Ishikawa (cell line): ENCODE measurements around the gene ACTN1.

Experiments used
- CEBPB ChIP-seq: IDR thresholded peaks from 2 replicates; pipeline ENCODE4 v1.6.1; 2012
- CREB1 ChIP-seq: IDR thresholded peaks from 2 replicates; pipeline ENCODE4 v1.6.1; 2012; ENCODE audit warnings: low read depth
- EGR1 ChIP-seq: IDR thresholded peaks from 2 replicates; pipeline ENCODE4 v1.6.1; 2012
- EP300 ChIP-seq: IDR thresholded peaks from 2 replicates; pipeline ENCODE4 v1.6.1; 2012; ENCODE audit warnings: borderline replicate concordance
- FOXM1 ChIP-seq: IDR thresholded peaks from 2 replicates; pipeline ENCODE4 v1.6.1; 2012; ENCODE audit warnings: low read depth, borderline replicate concordance
- RAD21 ChIP-seq: IDR thresholded peaks from 2 replicates; pipeline ENCODE4 v1.6.1; 2012; ENCODE audit warnings: low read depth
- REST ChIP-seq: IDR thresholded peaks from 2 replicates; pipeline ENCODE4 v1.6.1; 2012; ENCODE audit warnings: low read depth, mild to moderate bottlenecking
- TAF1 ChIP-seq: IDR thresholded peaks from 2 replicates; pipeline ENCODE4 v1.6.1; 2012; ENCODE audit warnings: low read depth, mild to moderate bottlenecking
- TCF12 ChIP-seq: IDR thresholded peaks from 2 replicates; pipeline ENCODE4 v1.6.1; 2012; ENCODE audit warnings: low read depth
- TEAD4 ChIP-seq: IDR thresholded peaks from 2 replicates; pipeline ENCODE4 v1.6.1; 2012
- YY1 ChIP-seq: IDR thresholded peaks from 2 replicates; pipeline ENCODE4 v1.6.1; 2012; ENCODE audit warnings: low read depth
- TF ChIP-seq, protein P1 (sequence below): IDR thresholded peaks from 2 replicates; pipeline ENCODE4 v1.6.1; 2012
- TF ChIP-seq, protein P2 (sequence below): IDR thresholded peaks from 2 replicates; pipeline ENCODE4 v1.6.1; 2012

GRCh38 chr14:68975667-68976066 is 3.4 kb downstream of the ACTN1 start:
- no peak for TF ChIP-seq REST
- no peak for TF ChIP-seq TCF12
- no peak for TF ChIP-seq EGR1
- TF ChIP-seq RAD21, result no peak
- TF ChIP-seq, protein P1, sequence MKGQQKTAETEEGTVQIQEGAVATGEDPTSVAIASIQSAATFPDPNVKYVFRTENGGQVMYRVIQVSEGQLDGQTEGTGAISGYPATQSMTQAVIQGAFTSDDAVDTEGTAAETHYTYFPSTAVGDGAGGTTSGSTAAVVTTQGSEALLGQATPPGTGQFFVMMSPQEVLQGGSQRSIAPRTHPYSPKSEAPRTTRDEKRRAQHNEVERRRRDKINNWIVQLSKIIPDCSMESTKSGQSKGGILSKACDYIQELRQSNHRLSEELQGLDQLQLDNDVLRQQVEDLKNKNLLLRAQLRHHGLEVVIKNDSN, result no peak
- TF ChIP-seq EP300, result no peak
- no peak for TF ChIP-seq CREB1
- TF ChIP-seq TAF1, result no peak
- TF ChIP-seq CEBPB, result no peak
- TF ChIP-seq, protein P2, sequence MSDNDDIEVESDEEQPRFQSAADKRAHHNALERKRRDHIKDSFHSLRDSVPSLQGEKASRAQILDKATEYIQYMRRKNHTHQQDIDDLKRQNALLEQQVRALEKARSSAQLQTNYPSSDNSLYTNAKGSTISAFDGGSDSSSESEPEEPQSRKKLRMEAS, result no peak
- TF ChIP-seq YY1, result no peak
- no peak for TF ChIP-seq TEAD4
- no peak for TF ChIP-seq FOXM1
